Fibroblast of upper back skin (primary cell): ENCODE results near the gene PACRGL.

Source experiments
- DNase-seq: peaks from one replicate; pipeline ENCODE4 v3.0.0-alpha.2; 2013

The PACRGL gene

GRCh38 chr4:20700007-20700761, at the start of gene PACRGL:
PACRGL (plus strand) TSS chr4:20700458; CDS start chr4:20704482, 4,024 bp downstream.
- peak; percentile 94 for DNase-seq

GRCh38 chr4:20652226-20652885, 47.9 kb upstream of the PACRGL start:
- DNase-seq, result no peak

GRCh38 chr4:20658456-20658855, 41.8 kb upstream of the PACRGL start:
- no peak for DNase-seq

GRCh38 chr4:20662851-20663250, 37.4 kb upstream of the PACRGL start:
- DNase-seq, result peak; percentile 14

- peak; percentile 4 for DNase-seq
These were observed 34.0 kb upstream of the PACRGL start for GRCh38 chr4:20666012-20666860.

- no peak for DNase-seq
These were observed 28.0 kb upstream of the PACRGL start for GRCh38 chr4:20672262-20672661.

GRCh38 chr4:20675786-20676185, 24.5 kb upstream of the PACRGL start:
- DNase-seq, result no peak

GRCh38 chr4:20676501-20677197, 23.6 kb upstream of the PACRGL start:
- DNase-seq, result peak; percentile 47

GRCh38 chr4:20678400-20678799, 21.9 kb upstream of the PACRGL start:
- DNase-seq, result no peak

GRCh38 chr4:20679951-20680350, 20.3 kb upstream of the PACRGL start:
- peak; percentile 31 for DNase-seq

- DNase-seq, result no peak
These were observed 19.5 kb upstream of the PACRGL start for GRCh38 chr4:20680736-20681135.

GRCh38 chr4:20681271-20681670, 19.0 kb upstream of the PACRGL start:
- DNase-seq, result no peak

GRCh38 chr4:20682853-20683252, 17.4 kb upstream of the PACRGL start:
- no peak for DNase-seq

- DNase-seq, result no peak
These were observed 16.5 kb upstream of the PACRGL start for GRCh38 chr4:20683766-20684165.

GRCh38 chr4:20684852-20685763, 15.2 kb upstream of the PACRGL start:
- DNase-seq, result peak; percentile 11

GRCh38 chr4:20687864-20688263, 12.4 kb upstream of the PACRGL start:
- peak; percentile 88 for DNase-seq

GRCh38 chr4:20696815-20697214, 3.4 kb upstream of the PACRGL start:
- no peak for DNase-seq

- peak; percentile 14 for DNase-seq
These were observed 1.9 kb upstream of the PACRGL start for GRCh38 chr4:20698382-20698781.

GRCh38 chr4:20698820-20699219, 1.4 kb upstream of the PACRGL start:
- DNase-seq, result no peak

GRCh38 chr4:20711335-20711734, 11.1 kb downstream of the PACRGL start:
- DNase-seq, result no peak

- DNase-seq, result no peak
These were observed 22.8 kb downstream of the PACRGL start for GRCh38 chr4:20723019-20723418.

GRCh38 chr4:20723463-20723862, 23.2 kb downstream of the PACRGL start:
- no peak for DNase-seq
